Vagina (tissue), 2 donors: ENCODE measurements around the gene CNR1. TPM values are rescaled to one million over a fixed set of nuclear protein-coding genes. Genes with fewer than 3 reads are reported as not detected.
"Not testable (repeated sequence)": the region's sequence is repeated elsewhere in the genome, so short reads cannot be mapped to it uniquely, and the experiment has no call there.

Source experiments
- DNase-seq, 2 donors: peaks; one replicate each; pipeline ENCODE4 v3.0.0-alpha.2; 2017; ENCODE audit errors: extremely low spot score in 2 of 2
- H3K27ac ChIP-seq: fragments of 200-600 bp; sonication (generic); one replicate; pipeline ENCODE4 v1.5.1; 2019
- H3K27me3 ChIP-seq: fragments of 200-600 bp; sonication (generic); one replicate; pipeline ENCODE4 v1.5.1; 2019
- H3K36me3 ChIP-seq, 2 donors: fragments of 200-600 bp; sonication (generic); one replicate each; pipeline ENCODE4 v1.5.1; 2017 to 2019
- H3K4me1 ChIP-seq: fragments of 200-600 bp; sonication (generic); one replicate; pipeline ENCODE4 v1.5.1; 2019
- H3K4me3 ChIP-seq, 2 donors: fragments of 200-600 bp; sonication (generic); 1 replicate in 1 of 2; 2 replicates in 1 of 2; pipeline ENCODE4 v1.5.1; 2016 to 2019
- H3K9me3 ChIP-seq: fragments of 200-600 bp; sonication (generic); one replicate; pipeline ENCODE4 v1.5.1; 2019
- CTCF ChIP-seq, 3 experiments: fragments of 450-650 bp in 2 of 3; fragments of 200-600 bp in 1 of 3; sonication (generic) in 1 of 3; IDR thresholded peaks; one replicate each; pipeline ENCODE4 v1.5.1; 2017 to 2019; ENCODE audit warnings: antibody characterized with exemption in 3 of 3, mild to moderate bottlenecking in 2 of 3, moderate library complexity in 2 of 3
- POLR2A ChIP-seq, 2 donors: fragments of 450-650 bp; IDR thresholded peaks; one replicate each; pipeline ENCODE4 v1.6.1; 2017; ENCODE audit warnings: antibody characterized with exemption in 2 of 2, mild to moderate bottlenecking in 2 of 2, moderate library complexity in 2 of 2
- POLR2AphosphoS5 ChIP-seq, 2 donors: sonication (generic); formaldehyde crosslinking; IDR thresholded peaks; one replicate each; pipeline ENCODE4 v1.9.0; 2017; ENCODE audit warnings: antibody characterized with exemption in 2 of 2, mild to moderate bottlenecking in 2 of 2, low read depth in 1 of 2; ENCODE audit not compliant: insufficient read depth in 1 of 2
- intact Hi-C: fragments of 100-400 bp; cut with DNase I; formaldehyde crosslinking; loops from one replicate; pipeline ENCODE4 v1.15.1; 2023
- total RNA-seq: library from RNA; depleted of rRNA; stranded (reverse); fragments of >200 nt; gene quantifications from one replicate; pipeline ENCODE4 v1.2.3, GENCODE V29; 2016

The CNR1 gene
- 6.1 TPM for total RNA-seq

GRCh38 chr6:88165844-88166492 lies at the start of gene CNR1:
Gene CNR1 (minus strand): TSS chr6:88166347. CDS start chr6:88145274, 21,073 bp downstream.
- no peak for TF ChIP-seq CTCF (IDR thresholded peaks at IDR 0.05)
- no peak for TF ChIP-seq POLR2A (IDR thresholded peaks at IDR 0.05)
- peak in 1 of 2 donors; percentile 34 for TF ChIP-seq POLR2AphosphoS5 (IDR thresholded peaks at IDR 0.05; ENCODE audit: insufficient read depth in 1 of 2, low read depth in 1 of 2)
- peaks cover 4% of the 10 kb centered on the region for H3K27me3 ChIP-seq
- H3K4me3 ChIP-seq, result peak within 1 kb of the TSS; percentile 57
- peaks cover 22% of the 10 kb centered on the region for H3K4me1 ChIP-seq
- intact Hi-C loops, result no loop called here
- no peak for DNase-seq
- H3K27ac ChIP-seq, result peak within 1 kb of the TSS; percentile 40
- H3K9me3 ChIP-seq, result no peaks in the 10 kb centered on the region
- no peaks in the 10 kb centered on the region for H3K36me3 ChIP-seq

GRCh38 chr6:88211446-88211845 lies 45.3 kb upstream of the CNR1 start:
- no peaks in the 10 kb centered on the region for H3K36me3 ChIP-seq
- H3K4me3 ChIP-seq, result no peak overlapping the region
- no peaks in the 10 kb centered on the region for H3K4me1 ChIP-seq
- no peak overlapping the region for H3K27ac ChIP-seq
- intact Hi-C loops, result no loop called here
- no peaks in the 10 kb centered on the region for H3K27me3 ChIP-seq
- no peaks in the 10 kb centered on the region for H3K9me3 ChIP-seq
- DNase-seq, result no peak
- TF ChIP-seq POLR2A (IDR thresholded peaks at IDR 0.05) (no peak), POLR2AphosphoS5 (IDR thresholded peaks at IDR 0.05; ENCODE audit: insufficient read depth in 1 of 2, low read depth in 1 of 2) (no peak), CTCF (IDR thresholded peaks at IDR 0.05) (no peak)

DNA sequence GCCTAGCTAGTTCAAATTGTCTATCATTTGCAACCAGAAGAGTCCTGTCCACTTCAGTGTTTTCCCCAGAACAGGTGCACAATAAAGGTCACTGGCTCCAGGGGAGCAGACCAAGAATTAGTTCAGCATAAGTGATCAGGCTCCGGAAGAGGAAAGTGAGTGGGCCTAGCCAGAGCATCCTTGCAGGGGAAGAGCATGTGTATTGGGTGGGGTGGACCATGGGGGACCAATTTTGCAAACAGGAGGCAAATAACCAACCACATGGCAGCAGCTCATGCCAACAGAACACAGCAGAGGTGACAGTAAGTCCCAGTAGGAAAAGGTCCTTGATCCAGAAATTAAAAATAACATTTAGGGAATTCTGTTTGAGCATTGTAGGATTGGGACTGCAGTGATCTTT lies 43.2 kb upstream of the CNR1 start:
- no peak for DNase-seq
- no peaks in the 10 kb centered on the region for H3K9me3 ChIP-seq
- no peak overlapping the region for H3K4me3 ChIP-seq
- H3K4me1 ChIP-seq, result no peaks in the 10 kb centered on the region
- intact Hi-C loops, result no loop called here
- H3K36me3 ChIP-seq, result no peaks in the 10 kb centered on the region
- TF ChIP-seq CTCF (IDR thresholded peaks at IDR 0.05) (no peak), POLR2AphosphoS5 (IDR thresholded peaks at IDR 0.05; ENCODE audit: insufficient read depth in 1 of 2, low read depth in 1 of 2) (no peak), POLR2A (IDR thresholded peaks at IDR 0.05) (no peak)
- H3K27ac ChIP-seq, result no peak overlapping the region
- H3K27me3 ChIP-seq, result no peaks in the 10 kb centered on the region

- no peaks in the 10 kb centered on the region for H3K27me3 ChIP-seq
- TF ChIP-seq CTCF (IDR thresholded peaks at IDR 0.05) (no peak), POLR2A (IDR thresholded peaks at IDR 0.05) (no peak), POLR2AphosphoS5 (IDR thresholded peaks at IDR 0.05; ENCODE audit: insufficient read depth in 1 of 2, low read depth in 1 of 2) (no peak)
- H3K36me3 ChIP-seq, result no peaks in the 10 kb centered on the region
- no peak overlapping the region for H3K27ac ChIP-seq
- no peaks in the 10 kb centered on the region for H3K9me3 ChIP-seq
- no peak overlapping the region for H3K4me3 ChIP-seq
- no peaks in the 10 kb centered on the region for H3K4me1 ChIP-seq
- intact Hi-C loops, result no loop called here
- no peak for DNase-seq
Measured at GRCh38 chr6:88208726-88209125, 42.6 kb upstream of the CNR1 start.

DNA sequence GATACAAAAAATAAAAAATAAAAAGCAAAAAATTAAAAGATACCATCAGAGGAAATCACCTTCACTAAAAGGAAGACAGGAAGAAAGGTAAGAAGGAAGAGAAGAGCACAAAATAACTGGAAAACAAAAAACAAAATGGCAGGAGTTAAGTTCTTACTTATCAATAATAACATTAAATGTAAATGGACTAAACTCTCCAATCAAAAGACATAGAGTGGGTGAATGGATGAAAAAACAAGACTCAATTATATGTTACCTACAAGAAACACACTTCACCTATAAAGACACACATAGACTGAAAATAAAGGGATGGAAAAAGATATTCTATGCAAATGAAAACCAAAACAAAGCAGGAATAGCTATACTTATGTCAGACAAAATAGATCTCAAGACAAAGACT lies 35.6 kb upstream of the CNR1 start:
- H3K4me1 ChIP-seq, H3K27ac ChIP-seq, H3K4me3 ChIP-seq, intact Hi-C loops, H3K36me3 ChIP-seq, H3K9me3 ChIP-seq, H3K27me3 ChIP-seq, DNase-seq: not testable (repeated sequence)
